Thymus (tissue), 11 donors: ENCODE results near the gene MAGI2. TPM values are rescaled to one million over a fixed set of nuclear protein-coding genes. Genes with fewer than 3 reads are reported as not detected.
A peak's percentile ranks its signal among the peaks of the same experiment; 100 is the strongest.

Source experiments
- DNase-seq, 9 donors: peaks; one replicate each; pipeline ENCODE4 v3.0.0-alpha.2; 2013; ENCODE audit warnings: low spot score in 9 of 9, low read depth in 6 of 9, missing footprints in 1 of 9
- H3K27ac ChIP-seq, 2 donors: one replicate each; pipeline ENCODE4 v1.5.1; 2013; ENCODE audit warnings: control low read depth in 1 of 2, low read depth in 1 of 2, low read length in 1 of 2, mild to moderate bottlenecking in 1 of 2, moderate library complexity in 1 of 2
- H3K27me3 ChIP-seq, 2 donors: one replicate each; pipeline ENCODE4 v1.5.1; 2013; ENCODE audit warnings: low read length in 1 of 2; ENCODE audit not compliant: control insufficient read depth in 2 of 2, insufficient read depth in 1 of 2
- H3K36me3 ChIP-seq, 2 donors: one replicate each; pipeline ENCODE4 v1.5.1; 2013; ENCODE audit warnings: low read length in 1 of 2, mild to moderate bottlenecking in 1 of 2, moderate library complexity in 1 of 2; ENCODE audit not compliant: control insufficient read depth in 2 of 2, insufficient read depth in 2 of 2
- H3K4me1 ChIP-seq, 2 donors: one replicate each; pipeline ENCODE4 v1.5.1; 2013; ENCODE audit warnings: low read length in 2 of 2; ENCODE audit not compliant: control insufficient read depth in 2 of 2, insufficient read depth in 2 of 2
- H3K4me3 ChIP-seq, 2 donors: one replicate each; pipeline ENCODE4 v1.5.1; 2013; ENCODE audit warnings: low read length in 2 of 2, control low read depth in 1 of 2, mild to moderate bottlenecking in 1 of 2
- H3K9me3 ChIP-seq, 2 donors: one replicate each; pipeline ENCODE4 v1.5.1; 2013; ENCODE audit warnings: low read length in 1 of 2, mild to moderate bottlenecking in 1 of 2; ENCODE audit not compliant: control insufficient read depth in 2 of 2, insufficient read depth in 1 of 2
- WGBS: extraction: QIAGEN DNeasy Blood & Tissue Kit; methylation state at CpG from one replicate; pipeline ENCODE4 v1.1.7; 2013; 5-methylcytosine and 5-hydroxymethylcytosine counted together
- polyA plus RNA-seq: library from polyadenylated mRNA; stranded (reverse); fragments of 200-250 nt; gene quantifications from one replicate; pipeline ENCODE4 v1.2.3, GENCODE V29; 2013
- total RNA-seq: library from RNA; stranded (reverse); fragments of 120-200 nt; gene quantifications from one replicate; pipeline ENCODE4 v1.2.4, GENCODE V29; 2013
- donor health status: healthy.

MAGI2 gene
- total and polyA plus RNA-seq, 2 donors = 0.42 to 1.7 TPM

- no peak for DNase-seq
- Histone ChIP-seq H3K36me3 (no peaks in the 10 kb centered on the region), H3K9me3 (no peaks in the 10 kb centered on the region), H3K4me1 (no peaks in the 10 kb centered on the region), H3K27ac (no peak overlapping the region), H3K27me3 (no peaks in the 10 kb centered on the region), H3K4me3 (no peak overlapping the region)
- 74% methylated on average over 7 of the region's 7 CpGs for WGBS
Observed at GRCh38 chr7:78052112-78052511, 1401.4 kb downstream of the MAGI2 start.

GRCh38 chr7:78047800-78048199 lies 1405.7 kb downstream of the MAGI2 start:
- no peaks in the 10 kb centered on the region for H3K36me3 ChIP-seq
- DNase-seq = no peak
- WGBS = 80% methylated on average over 3 of the region's 3 CpGs

GRCh38 chr7:78043159-78043558 lies 1410.3 kb downstream of the MAGI2 start:
- peaks cover 3 to 16% of the 10 kb centered on the region in 2 donors for H3K27me3 ChIP-seq
- no peaks in the 10 kb centered on the region for H3K36me3 ChIP-seq
- H3K9me3 ChIP-seq = no peaks in the 10 kb centered on the region
- no peak overlapping the region for H3K4me3 ChIP-seq
- H3K27ac ChIP-seq = no peak overlapping the region
- H3K4me1 ChIP-seq = no peaks in the 10 kb centered on the region
- DNase-seq = no peak
- 98% methylated on average over 2 of the region's 2 CpGs for WGBS

More at GRCh38 chr7:78047800-78048199, 1405.7 kb downstream of the MAGI2 start:
- no peak overlapping the region for H3K27ac ChIP-seq
- H3K9me3 ChIP-seq = no peaks in the 10 kb centered on the region
- no peaks in the 10 kb centered on the region for H3K4me1 ChIP-seq
- no peak overlapping the region for H3K4me3 ChIP-seq
- H3K27me3 ChIP-seq = no peaks in the 10 kb centered on the region

DNA sequence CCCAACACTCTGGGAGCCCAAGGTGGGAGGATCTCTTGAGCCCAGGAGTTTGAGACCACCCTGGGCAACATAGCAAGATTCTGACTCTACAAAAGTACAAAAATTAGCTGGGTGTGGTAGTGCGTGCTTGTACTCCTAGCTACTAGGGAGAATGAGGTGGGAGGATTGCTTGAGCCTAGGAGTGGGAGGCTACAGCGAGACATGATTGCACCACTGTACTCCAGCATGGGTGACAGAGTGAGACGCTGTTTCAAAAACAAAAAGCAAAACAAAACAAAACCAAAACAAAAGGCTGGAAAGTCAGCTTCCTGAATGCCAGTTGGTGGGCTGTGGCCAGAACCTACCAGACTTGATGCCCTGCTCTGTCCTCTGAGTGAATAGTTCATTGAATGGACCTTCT lies 1412.0 kb downstream of the MAGI2 start:
- Histone ChIP-seq H3K9me3 (no peaks in the 10 kb centered on the region), H3K27me3 (peaks cover 3 to 16% of the 10 kb centered on the region in 2 donors), H3K4me3 (no peak overlapping the region), H3K36me3 (no peaks in the 10 kb centered on the region), H3K4me1 (no peaks in the 10 kb centered on the region), H3K27ac (no peak overlapping the region)
- 95% methylated on average over 3 of the region's 3 CpGs for WGBS
- no peak for DNase-seq

- no peaks in the 10 kb centered on the region for H3K36me3 ChIP-seq
- no peak overlapping the region for H3K4me3 ChIP-seq
- WGBS = 34% methylated on average over 40 of the region's 40 CpGs
- peak in 6 of 9 donors; percentile 12 to 60 (median 34) for DNase-seq
- H3K27ac ChIP-seq = no peak overlapping the region
- peaks cover 3 to 16% of the 10 kb centered on the region in 2 donors for H3K27me3 ChIP-seq
- no peaks in the 10 kb centered on the region for H3K4me1 ChIP-seq
- no peaks in the 10 kb centered on the region for H3K9me3 ChIP-seq
Observed at GRCh38 chr7:78039790-78040776, 1413.4 kb downstream of the MAGI2 start.

GRCh38 chr7:78038465-78039080 lies 1414.9 kb downstream of the MAGI2 start:
- Histone ChIP-seq H3K9me3 (no peaks in the 10 kb centered on the region), H3K4me3 (no peak overlapping the region), H3K27ac (no peak overlapping the region), H3K27me3 (peaks cover 3 to 19% of the 10 kb centered on the region in 2 donors), H3K4me1 (no peaks in the 10 kb centered on the region), H3K36me3 (no peaks in the 10 kb centered on the region)
- no peak for DNase-seq
- whole genome bisulfite sequencing = 95% methylated on average over 7 of the region's 7 CpGs

- Histone ChIP-seq H3K9me3 (no peaks in the 10 kb centered on the region), H3K27me3 (peaks cover 3 to 20% of the 10 kb centered on the region in 2 donors), H3K4me3 (no peak overlapping the region), H3K4me1 (no peaks in the 10 kb centered on the region), H3K27ac (no peak overlapping the region), H3K36me3 (no peaks in the 10 kb centered on the region)
- DNase-seq = no peak
- WGBS = 92% methylated on average over 4 of the region's 4 CpGs
Observed at GRCh38 chr7:78037603-78038002, 1415.9 kb downstream of the MAGI2 start.

GRCh38 chr7:78033410-78033809 lies 1420.1 kb downstream of the MAGI2 start:
- H3K4me1 ChIP-seq = no peaks in the 10 kb centered on the region
- no peak overlapping the region for H3K27ac ChIP-seq
- H3K4me3 ChIP-seq = no peak overlapping the region
- no peaks in the 10 kb centered on the region for H3K9me3 ChIP-seq
- 97% methylated on average over 1 of the region's 1 CpG for WGBS
- H3K36me3 ChIP-seq = no peaks in the 10 kb centered on the region
- peaks cover 0 to 5% of the 10 kb centered on the region in 2 donors for H3K27me3 ChIP-seq
- no peak for DNase-seq

DNA sequence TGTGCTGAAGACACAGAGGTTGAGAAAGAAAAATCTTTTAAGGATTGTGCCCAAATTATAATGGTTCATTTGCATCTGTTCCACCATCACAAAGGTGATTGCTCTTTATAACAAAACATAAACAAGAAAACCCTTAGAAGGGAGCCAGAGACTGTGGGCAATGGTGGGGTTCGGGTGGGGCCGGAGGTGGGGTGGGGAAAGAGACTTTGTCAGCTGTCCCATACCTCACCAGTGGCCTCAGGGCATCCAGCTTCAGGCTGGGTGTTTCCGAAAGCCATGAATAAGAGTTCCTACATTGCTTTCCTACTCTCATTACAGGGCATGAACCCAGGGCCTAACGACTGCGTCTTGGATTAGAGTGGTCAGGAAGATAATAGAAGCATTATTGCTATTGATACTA lies 1427.0 kb downstream of the MAGI2 start:
- H3K27me3 ChIP-seq = peaks cover 0 to 9% of the 10 kb centered on the region in 2 donors
- DNase-seq = no peak
- no peaks in the 10 kb centered on the region for H3K36me3 ChIP-seq
- H3K4me3 ChIP-seq = no peak overlapping the region
- no peak overlapping the region for H3K27ac ChIP-seq
- H3K9me3 ChIP-seq = no peaks in the 10 kb centered on the region
- 93% methylated on average over 5 of the region's 5 CpGs for WGBS
- no peaks in the 10 kb centered on the region for H3K4me1 ChIP-seq
